SK-N-MC (cell line): ENCODE data around the gene CSMD2.

ENCODE experiments used
- EZH2 ChIP-seq: fragments of 200-600 bp; sonication (generic); IDR thresholded peaks from one replicate; pipeline ENCODE4 v1.6.1; 2017; ENCODE audit warnings: antibody characterized with exemption
- POLR2AphosphoS5 ChIP-seq: IDR thresholded peaks from 2 replicates; pipeline ENCODE4 v1.6.1; 2012; ENCODE audit warnings: mild to moderate bottlenecking, low read depth, low read length, borderline replicate concordance

DNA sequence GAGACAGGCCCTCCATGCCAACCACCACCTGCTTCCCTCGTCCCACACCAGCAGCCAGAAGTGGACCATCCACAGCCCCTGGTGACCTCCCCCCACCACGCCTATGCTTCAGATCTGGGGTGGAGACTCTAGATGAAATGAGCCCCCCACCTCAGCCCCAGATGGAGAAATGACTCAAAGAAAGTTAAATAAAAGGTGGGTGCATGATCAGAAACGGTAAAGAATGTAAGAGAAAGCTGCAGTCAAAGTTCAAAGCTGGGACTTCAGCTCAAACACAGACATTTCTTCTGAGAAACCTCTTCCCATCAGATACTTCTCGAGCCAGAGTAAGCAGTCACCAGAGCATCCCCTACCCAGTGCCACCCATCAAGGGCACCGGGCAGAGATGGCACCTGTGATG lies 344.2 kb downstream of the CSMD2 start:
- TF ChIP-seq EZH2 (no peak), POLR2AphosphoS5 (no peak)
